Epithelial cell of esophagus (primary cell): ENCODE measurements around the gene NR2C2.

Experiments
- DNase-seq: peaks from one replicate; pipeline ENCODE4 v3.0.0; 2010; ENCODE audit warnings: low read depth
- H3K4me3 ChIP-seq: 2 replicates; pipeline ENCODE4 v1.5.1; 2011; ENCODE audit warnings: mild to moderate bottlenecking, low read length, control low read depth
- CTCF ChIP-seq: IDR thresholded peaks from 2 replicates; pipeline ENCODE4 v1.5.1; 2011; ENCODE audit warnings: low read depth, mild to moderate bottlenecking, low read length, control low read depth, inconsistent platforms; ENCODE audit not compliant: insufficient read depth; ENCODE audit errors: missing control alignments

NR2C2 gene

GRCh38 chr3:14929310-14930074 is 17.9 kb upstream of the NR2C2 start:
- DNase-seq = no peak
- TF ChIP-seq CTCF = no peak
- H3K4me3 ChIP-seq = no peak overlapping the region

DNA sequence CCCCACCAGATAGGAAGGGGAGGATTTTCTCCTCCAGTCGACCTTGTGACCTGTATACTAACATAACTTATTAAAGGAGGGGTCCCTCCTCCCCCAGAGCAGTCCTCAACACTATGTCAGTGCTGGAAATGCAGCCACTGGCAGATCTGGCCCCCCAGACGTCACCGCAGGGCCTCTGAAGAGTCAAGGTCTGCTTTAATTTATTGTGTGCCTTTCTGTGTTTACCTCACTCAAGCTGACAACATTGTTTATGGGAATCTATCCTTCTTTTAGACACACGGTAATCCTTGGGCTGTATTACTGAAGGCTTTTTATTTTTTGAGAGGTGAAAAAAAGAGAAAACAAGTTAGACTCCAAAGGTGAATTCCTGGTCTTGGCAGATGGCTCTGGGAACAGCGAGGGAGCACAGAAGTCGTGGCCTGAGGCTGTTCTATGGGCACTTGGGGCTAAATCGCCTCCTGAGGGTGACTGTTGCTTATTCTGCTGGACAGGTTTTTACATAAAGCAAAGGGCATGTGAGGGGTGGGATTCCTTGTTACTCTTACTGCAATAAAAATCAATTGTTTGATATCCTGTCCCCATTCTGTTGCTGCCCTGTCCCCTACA is 13.5 kb upstream of the NR2C2 start:
- no peak overlapping the region for H3K4me3 ChIP-seq
- TF ChIP-seq CTCF = no peak
- no peak for DNase-seq

DNA sequence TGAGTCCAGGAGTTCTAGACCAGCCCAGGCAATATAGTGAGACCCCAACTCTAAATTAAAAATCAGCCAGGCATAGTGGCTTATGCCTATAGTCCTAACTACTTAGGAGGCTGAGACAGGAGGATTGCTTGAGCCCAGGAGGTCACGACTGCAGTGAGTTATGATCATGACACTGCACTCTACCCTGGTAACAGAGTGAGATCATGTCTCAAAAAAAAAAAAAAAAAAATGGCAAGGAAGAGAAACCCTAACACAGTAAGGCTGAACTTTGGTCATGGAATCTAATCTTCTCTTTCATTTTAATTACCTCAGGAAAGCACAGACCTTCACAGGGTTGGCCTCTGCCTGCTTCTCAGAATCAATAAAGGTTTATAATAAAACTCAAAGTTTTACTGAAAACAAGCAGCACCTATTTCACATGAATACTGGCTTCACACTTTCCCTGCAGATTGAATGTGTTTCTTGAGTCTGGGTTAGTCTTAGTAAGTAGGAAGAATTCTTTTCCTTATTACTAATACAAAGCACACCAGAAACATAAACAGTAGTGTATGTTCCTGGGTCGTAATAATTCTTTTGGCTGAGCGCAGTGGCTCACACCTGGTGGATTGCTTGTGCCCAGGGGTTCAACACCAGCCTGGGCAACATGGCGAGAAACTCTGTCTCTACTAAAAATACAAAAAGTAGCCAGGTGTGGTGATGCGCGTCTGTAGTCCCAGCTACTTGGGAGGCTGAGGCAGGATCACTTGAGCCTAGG is 11.6 kb upstream of the NR2C2 start:
- no peak for TF ChIP-seq CTCF
- no peak for DNase-seq
- H3K4me3 ChIP-seq = no peak overlapping the region

DNA sequence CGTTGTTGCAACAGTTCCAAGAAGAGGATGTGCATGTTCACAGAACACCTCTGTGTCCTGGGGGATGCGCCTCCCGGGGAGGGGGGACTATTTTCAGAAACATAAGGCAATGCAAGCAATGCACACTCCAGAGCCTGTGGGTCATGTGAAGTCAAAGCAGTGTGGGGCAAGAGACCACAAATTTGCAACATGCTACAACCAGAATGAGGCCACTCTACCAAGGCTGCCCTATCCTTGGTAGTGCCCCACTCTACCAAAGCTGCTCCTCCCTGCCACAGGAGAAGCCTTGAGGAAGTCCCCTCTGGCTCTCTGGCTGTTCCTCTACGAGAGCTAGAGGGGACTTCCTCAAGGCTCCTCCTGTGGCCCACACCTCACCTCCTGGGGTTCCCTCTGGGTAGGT is 8.4 kb upstream of the NR2C2 start:
- no peak for TF ChIP-seq CTCF
- no peak overlapping the region for H3K4me3 ChIP-seq
- DNase-seq = no peak

- H3K4me3 ChIP-seq = no peak overlapping the region
- DNase-seq = no peak
Measured at GRCh38 chr3:14941871-14942270, 5.5 kb upstream of the NR2C2 start.

GRCh38 chr3:14943042-14943441 is 4.3 kb upstream of the NR2C2 start:
- DNase-seq = no peak
- H3K4me3 ChIP-seq = no peak overlapping the region
- TF ChIP-seq CTCF = no peak

More at GRCh38 chr3:14941871-14942270, 5.5 kb upstream of the NR2C2 start:
- no peak for TF ChIP-seq CTCF
